ENCODE results near the gene UNC5B.

GRCh38 chr10:71285986-71286385 is 73.6 kb downstream of the UNC5B start:
- no peak for TF ChIP-seq CTCF (IDR thresholded peaks at IDR 0.05)
- no peak for TF ChIP-seq E2F1 (CRISPR knock-in tag; IDR thresholded peaks at IDR 0.05)
- no peak for TF ChIP-seq JUN (CRISPR knock-in tag; IDR thresholded peaks at IDR 0.05)
- TF ChIP-seq NFE2L1 (CRISPR knock-in tag; IDR thresholded peaks at IDR 0.05): no peak
- no peak for TF ChIP-seq ESRRA (CRISPR knock-in tag; IDR thresholded peaks at IDR 0.05; ENCODE audit: borderline replicate concordance)
- no peak for TF ChIP-seq PREB (CRISPR knock-in tag; IDR thresholded peaks at IDR 0.05; ENCODE audit: borderline replicate concordance)
- no peak for TF ChIP-seq SOX15 (CRISPR knock-in tag; IDR thresholded peaks at IDR 0.05)
- TF ChIP-seq MXD4 (CRISPR knock-in tag; IDR thresholded peaks at IDR 0.05; ENCODE audit: borderline replicate concordance): no peak

All from WTC11 (cell line).